ENCODE results near the gene GFRA4. TPM values are rescaled to one million over a fixed set of nuclear protein-coding genes. Genes with fewer than 3 reads are reported as not detected.

The GFRA4 gene
- total and polyA plus RNA-seq, 2 donors (not counting 1 experiment from before 2014, with no cell fraction given) = not detected

DNA sequence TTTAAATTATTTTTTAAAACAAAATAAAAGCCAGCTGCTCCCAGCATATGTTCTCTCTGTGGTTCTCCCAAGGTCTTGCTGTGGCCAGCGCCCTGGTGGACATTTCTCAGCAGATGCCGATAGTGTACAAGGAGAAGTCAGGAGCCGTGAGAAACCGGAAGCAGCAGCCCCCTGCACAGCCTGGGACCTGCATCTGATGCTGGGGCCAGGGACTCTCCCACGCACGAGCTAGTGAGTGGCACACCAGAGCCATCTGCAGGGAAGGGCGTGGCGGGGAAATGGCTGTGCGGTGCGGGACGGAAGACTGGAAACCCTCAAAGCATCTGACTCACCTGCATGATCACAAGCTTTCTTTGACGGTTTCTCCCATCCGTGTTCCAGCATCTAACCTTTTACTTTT is 16.5 kb downstream of the GFRA4 start:
- Histone ChIP-seq H2AFZ (ENCODE audit: low read length) (no peak overlapping the region), H3K4me1 (ENCODE audit: control insufficient read depth, extremely low read depth, insufficient read depth, low read length) (no peaks in the 10 kb centered on the region), H3K4me3 (replicated peaks in 1 of 4; ENCODE audit: control extremely low read depth in 1 of 4, insufficient read depth in 1 of 4, low read depth in 3 of 4, low read length in 4 of 4) (no peak overlapping the region), H3K79me2 (ENCODE audit: control insufficient read depth, insufficient read depth, low read length) (no peaks in the 10 kb centered on the region), H4K20me1 (ENCODE audit: control insufficient read depth, extremely low read depth, insufficient read depth, low read length) (no peaks in the 10 kb centered on the region), H3K4me2 (ENCODE audit: extremely low read depth, insufficient read depth, low read length) (no peak overlapping the region), H3K27ac (ENCODE audit: insufficient read depth, low read length) (no peak overlapping the region), H3K9ac (ENCODE audit: insufficient read depth, low read length) (no peak overlapping the region), H3K27me3 (ENCODE audit: control insufficient read depth, insufficient read depth, low read length) (no peaks in the 10 kb centered on the region), H3K9me3 (ENCODE audit: control insufficient read depth, insufficient read depth, low read depth, low read length) (no peaks in the 10 kb centered on the region), H3K36me3 (ENCODE audit: control insufficient read depth, insufficient read depth, low read length) (peaks cover 4% of the 10 kb centered on the region)
- TF ChIP-seq EZH2 (IDR thresholded peaks at IDR 0.05; ENCODE audit: low read length, missing control alignments) = no peak
- TF ChIP-seq, protein P1, sequence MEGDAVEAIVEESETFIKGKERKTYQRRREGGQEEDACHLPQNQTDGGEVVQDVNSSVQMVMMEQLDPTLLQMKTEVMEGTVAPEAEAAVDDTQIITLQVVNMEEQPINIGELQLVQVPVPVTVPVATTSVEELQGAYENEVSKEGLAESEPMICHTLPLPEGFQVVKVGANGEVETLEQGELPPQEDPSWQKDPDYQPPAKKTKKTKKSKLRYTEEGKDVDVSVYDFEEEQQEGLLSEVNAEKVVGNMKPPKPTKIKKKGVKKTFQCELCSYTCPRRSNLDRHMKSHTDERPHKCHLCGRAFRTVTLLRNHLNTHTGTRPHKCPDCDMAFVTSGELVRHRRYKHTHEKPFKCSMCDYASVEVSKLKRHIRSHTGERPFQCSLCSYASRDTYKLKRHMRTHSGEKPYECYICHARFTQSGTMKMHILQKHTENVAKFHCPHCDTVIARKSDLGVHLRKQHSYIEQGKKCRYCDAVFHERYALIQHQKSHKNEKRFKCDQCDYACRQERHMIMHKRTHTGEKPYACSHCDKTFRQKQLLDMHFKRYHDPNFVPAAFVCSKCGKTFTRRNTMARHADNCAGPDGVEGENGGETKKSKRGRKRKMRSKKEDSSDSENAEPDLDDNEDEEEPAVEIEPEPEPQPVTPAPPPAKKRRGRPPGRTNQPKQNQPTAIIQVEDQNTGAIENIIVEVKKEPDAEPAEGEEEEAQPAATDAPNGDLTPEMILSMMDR (conservative IDR thresholded peaks at IDR 0.05 in 1 of 2, IDR thresholded peaks at IDR 0.05 in 1 of 2; ENCODE audit: low read depth in 1 of 2, low read length in 2 of 2) = no peak
- no peak for DNase-seq (ENCODE audit: low read depth in 2 of 2)

DNA sequence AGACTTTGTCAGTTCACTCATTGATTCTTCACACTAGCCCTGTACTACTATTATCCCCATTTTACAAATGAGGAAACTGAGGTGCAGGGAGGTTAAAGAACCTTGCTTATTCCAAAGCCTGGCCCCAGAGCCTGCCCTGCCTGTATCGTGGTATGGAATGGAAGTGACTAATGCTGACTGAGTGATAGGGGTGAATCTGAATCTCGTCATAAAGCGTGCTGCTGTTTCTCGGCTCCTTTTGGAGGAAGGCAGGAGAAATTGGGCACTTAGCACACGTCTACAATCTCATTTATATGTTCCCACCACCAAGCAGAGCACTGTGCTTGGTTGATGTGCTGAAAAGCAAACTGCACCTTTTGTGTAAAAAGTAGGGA is 17.1 kb downstream of the GFRA4 start:
- H3K27me3 ChIP-seq (ENCODE audit: control insufficient read depth, insufficient read depth, low read length) = no peaks in the 10 kb centered on the region
- no peak overlapping the region for H3K4me3 ChIP-seq (replicated peaks in 1 of 4; ENCODE audit: control extremely low read depth in 1 of 4, insufficient read depth in 1 of 4, low read depth in 3 of 4, low read length in 4 of 4)
- H2AFZ ChIP-seq (ENCODE audit: low read length) = no peak overlapping the region
- TF ChIP-seq, protein P1 (conservative IDR thresholded peaks at IDR 0.05 in 1 of 2, IDR thresholded peaks at IDR 0.05 in 1 of 2; ENCODE audit: low read depth in 1 of 2, low read length in 2 of 2) = no peak
- TF ChIP-seq EZH2 (IDR thresholded peaks at IDR 0.05; ENCODE audit: low read length, missing control alignments) = no peak
- no peak for DNase-seq (ENCODE audit: low read depth in 2 of 2)
- H3K4me1 ChIP-seq (ENCODE audit: control insufficient read depth, extremely low read depth, insufficient read depth, low read length) = no peaks in the 10 kb centered on the region
- H4K20me1 ChIP-seq (ENCODE audit: control insufficient read depth, extremely low read depth, insufficient read depth, low read length) = no peaks in the 10 kb centered on the region
- no peak overlapping the region for H3K4me2 ChIP-seq (ENCODE audit: extremely low read depth, insufficient read depth, low read length)
- no peak overlapping the region for H3K27ac ChIP-seq (ENCODE audit: insufficient read depth, low read length)
- H3K36me3 ChIP-seq (ENCODE audit: control insufficient read depth, insufficient read depth, low read length) = peaks cover 4% of the 10 kb centered on the region
- no peak overlapping the region for H3K9ac ChIP-seq (ENCODE audit: insufficient read depth, low read length)
- H3K9me3 ChIP-seq (ENCODE audit: control insufficient read depth, insufficient read depth, low read depth, low read length) = no peaks in the 10 kb centered on the region
- H3K79me2 ChIP-seq (ENCODE audit: control insufficient read depth, insufficient read depth, low read length) = no peaks in the 10 kb centered on the region

DNA sequence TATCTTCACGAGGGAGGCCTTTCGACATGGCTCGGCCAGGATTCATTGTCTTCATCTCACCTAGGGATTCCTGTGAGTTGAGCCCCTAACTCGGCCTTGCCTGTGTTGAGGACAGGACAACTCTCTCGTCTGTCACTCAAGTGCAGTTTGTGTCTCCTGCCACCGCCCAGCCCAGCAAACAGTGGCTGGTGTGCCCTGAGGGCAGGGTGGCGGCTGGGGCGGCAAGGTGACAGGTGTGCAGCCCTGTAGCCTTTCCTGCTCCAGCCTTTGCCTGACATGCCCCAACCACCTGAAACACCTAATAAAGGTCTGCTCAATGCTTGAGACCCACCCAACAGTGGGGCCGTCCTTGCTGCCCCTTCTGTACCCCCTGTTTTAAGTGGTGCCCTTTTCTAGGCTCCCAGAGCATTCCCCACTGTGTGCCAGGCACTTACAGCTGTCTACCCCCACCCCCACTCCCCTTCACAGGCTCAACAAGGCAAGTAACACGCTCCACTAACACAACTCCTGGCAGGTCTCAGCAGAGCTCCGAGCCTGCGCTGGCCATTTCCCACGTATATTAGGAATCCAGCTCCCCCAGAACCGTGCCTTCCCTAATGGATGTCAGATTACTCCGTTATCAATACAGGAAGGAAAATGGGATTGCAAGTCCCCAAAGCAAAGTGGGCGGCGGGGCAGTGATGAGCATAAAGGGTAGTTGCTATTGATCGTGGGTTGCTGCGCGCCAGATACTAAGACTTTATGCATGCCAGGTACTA is 17.7 kb downstream of the GFRA4 start:
- no peak for TF ChIP-seq EZH2 (IDR thresholded peaks at IDR 0.05; ENCODE audit: low read length, missing control alignments)
- TF ChIP-seq, protein P1 (conservative IDR thresholded peaks at IDR 0.05 in 1 of 2, IDR thresholded peaks at IDR 0.05 in 1 of 2; ENCODE audit: low read depth in 1 of 2, low read length in 2 of 2) = no peak
- Histone ChIP-seq H3K27ac (ENCODE audit: insufficient read depth, low read length) (no peak overlapping the region), H4K20me1 (ENCODE audit: control insufficient read depth, extremely low read depth, insufficient read depth, low read length) (no peaks in the 10 kb centered on the region), H3K4me2 (ENCODE audit: extremely low read depth, insufficient read depth, low read length) (no peak overlapping the region), H3K27me3 (ENCODE audit: control insufficient read depth, insufficient read depth, low read length) (no peaks in the 10 kb centered on the region), H3K79me2 (ENCODE audit: control insufficient read depth, insufficient read depth, low read length) (no peaks in the 10 kb centered on the region), H3K9me3 (ENCODE audit: control insufficient read depth, insufficient read depth, low read depth, low read length) (no peaks in the 10 kb centered on the region), H2AFZ (ENCODE audit: low read length) (no peak overlapping the region), H3K9ac (ENCODE audit: insufficient read depth, low read length) (no peak overlapping the region), H3K4me1 (ENCODE audit: control insufficient read depth, extremely low read depth, insufficient read depth, low read length) (no peaks in the 10 kb centered on the region), H3K36me3 (ENCODE audit: control insufficient read depth, insufficient read depth, low read length) (peaks cover 4% of the 10 kb centered on the region), H3K4me3 (replicated peaks in 1 of 4; ENCODE audit: control extremely low read depth in 1 of 4, insufficient read depth in 1 of 4, low read depth in 3 of 4, low read length in 4 of 4) (no peak overlapping the region)
- no peak for DNase-seq (ENCODE audit: low read depth in 2 of 2)

Measured in fibroblast of lung (primary cell).